ENCODE results near the gene CLEC9A. TPM values are rescaled to one million over a fixed set of nuclear protein-coding genes. Genes with fewer than 3 reads are reported as not detected.

Gene CLEC9A
- total RNA-seq, 1 donor, result 0.42 TPM

DNA sequence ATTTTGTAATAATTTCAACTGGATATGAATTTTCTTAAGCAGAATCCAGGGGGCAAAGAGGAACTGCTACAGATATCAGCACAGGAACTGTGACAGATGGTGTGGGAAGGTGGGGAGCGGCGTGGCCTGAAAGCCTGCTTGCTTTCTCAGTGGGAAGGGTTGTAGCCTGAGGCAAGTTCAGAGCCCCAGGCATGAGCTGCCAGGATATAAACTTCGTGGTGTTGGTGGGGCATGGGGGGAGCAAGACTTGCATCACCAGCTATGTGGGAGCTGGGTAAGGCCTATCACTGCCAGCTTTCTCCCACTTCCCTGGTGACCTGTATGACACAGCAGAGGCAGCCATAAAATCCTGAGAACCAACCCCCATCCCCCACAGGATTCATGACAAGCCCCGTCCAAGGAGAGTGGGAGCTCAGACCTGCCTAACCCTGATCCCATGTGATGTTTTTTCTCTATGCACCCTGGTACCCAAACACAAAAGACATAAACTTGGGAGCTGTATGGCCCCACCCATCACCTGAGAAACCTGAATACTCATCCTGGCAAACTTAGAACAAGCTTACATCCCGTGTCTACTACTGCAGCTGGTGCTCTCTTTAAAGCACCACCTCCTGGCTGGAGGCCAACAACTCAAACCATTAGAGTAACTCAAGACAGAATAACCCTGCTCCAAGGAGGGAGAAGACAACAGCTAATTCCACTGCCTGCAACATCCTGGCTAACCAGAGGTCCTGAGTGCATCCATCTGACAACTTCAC, 51.8 kb downstream of the CLEC9A start:
- Histone ChIP-seq H3K27me3 (ENCODE audit: insufficient read depth, low read length) (no peaks in the 10 kb centered on the region), H3K4me1 (ENCODE audit: insufficient read depth, low read length) (peaks cover 25% of the 10 kb centered on the region), H3K9me3 (ENCODE audit: low read depth, low read length) (no peaks in the 10 kb centered on the region), H3K4me3 (ENCODE audit: low read length) (no peak overlapping the region)

DNA sequence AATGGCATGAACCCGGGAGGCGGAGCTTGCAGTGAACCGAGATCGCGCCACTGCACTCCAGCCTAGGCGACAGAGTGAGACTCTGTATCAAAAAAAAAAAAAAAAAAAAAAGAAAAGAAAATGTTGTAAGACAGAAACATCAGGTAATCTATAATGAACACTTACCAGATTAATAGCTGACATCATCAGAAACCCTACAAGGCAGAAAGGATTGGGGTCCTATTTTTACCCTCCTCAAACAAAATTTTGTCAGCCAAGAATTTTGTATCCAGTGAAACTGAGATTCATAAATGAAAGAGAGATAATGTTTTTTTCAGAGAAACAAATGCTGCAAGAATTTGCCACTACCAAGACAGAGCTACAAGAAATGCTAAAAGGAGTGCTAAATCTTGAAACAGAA, 54.3 kb downstream of the CLEC9A start:
- peaks cover 32% of the 10 kb centered on the region for H3K4me1 ChIP-seq (ENCODE audit: insufficient read depth, low read length)
- H3K4me3 ChIP-seq (ENCODE audit: low read length), result no peak overlapping the region
- no peaks in the 10 kb centered on the region for H3K9me3 ChIP-seq (ENCODE audit: low read depth, low read length)
- H3K27me3 ChIP-seq (ENCODE audit: insufficient read depth, low read length), result no peaks in the 10 kb centered on the region

DNA sequence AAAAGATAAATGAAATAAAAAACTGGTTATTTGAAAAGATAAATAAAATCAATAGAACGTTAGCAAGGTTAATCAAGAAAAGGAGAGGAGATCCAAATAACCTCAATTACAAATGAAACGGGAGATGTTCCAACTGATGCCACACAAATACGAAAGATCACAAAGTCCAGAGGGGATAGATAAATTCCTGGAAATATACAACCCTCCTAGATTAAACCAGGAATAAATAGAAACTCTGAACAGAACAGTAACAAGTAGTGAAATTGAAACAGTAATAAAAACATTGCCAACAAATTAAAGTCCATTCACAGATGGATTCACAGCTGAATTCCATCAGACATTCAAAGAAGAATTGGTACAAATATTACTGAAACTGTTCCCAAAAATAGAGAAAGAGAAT, 55.9 kb downstream of the CLEC9A start:
- Histone ChIP-seq H3K9me3 (ENCODE audit: low read depth, low read length) (no peaks in the 10 kb centered on the region), H3K4me1 (ENCODE audit: insufficient read depth, low read length) (peaks cover 26% of the 10 kb centered on the region), H3K27me3 (ENCODE audit: insufficient read depth, low read length) (no peaks in the 10 kb centered on the region), H3K4me3 (ENCODE audit: low read length) (no peak overlapping the region)

DNA sequence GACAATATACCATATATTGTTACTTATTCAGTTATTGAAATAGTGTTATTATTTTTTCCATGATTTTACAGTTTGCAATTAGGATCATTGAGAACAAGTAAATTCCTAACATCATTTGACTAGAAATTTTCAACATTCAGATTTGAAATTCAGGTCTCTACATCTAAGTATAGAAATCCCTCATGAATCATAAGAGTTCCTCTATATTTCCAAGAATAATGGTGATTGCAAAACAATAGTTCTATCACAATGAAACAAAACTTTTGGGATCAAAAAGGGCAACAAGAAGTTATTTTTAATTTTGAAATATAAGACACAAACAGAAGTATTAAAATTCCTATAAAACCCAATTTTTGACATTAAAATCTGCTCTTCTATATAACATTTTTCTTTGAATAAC, 57.5 kb downstream of the CLEC9A start:
- Histone ChIP-seq H3K27me3 (ENCODE audit: insufficient read depth, low read length) (no peaks in the 10 kb centered on the region), H3K9me3 (ENCODE audit: low read depth, low read length) (no peaks in the 10 kb centered on the region), H3K4me1 (ENCODE audit: insufficient read depth, low read length) (peaks cover 14% of the 10 kb centered on the region), H3K4me3 (ENCODE audit: low read length) (no peak overlapping the region)

DNA sequence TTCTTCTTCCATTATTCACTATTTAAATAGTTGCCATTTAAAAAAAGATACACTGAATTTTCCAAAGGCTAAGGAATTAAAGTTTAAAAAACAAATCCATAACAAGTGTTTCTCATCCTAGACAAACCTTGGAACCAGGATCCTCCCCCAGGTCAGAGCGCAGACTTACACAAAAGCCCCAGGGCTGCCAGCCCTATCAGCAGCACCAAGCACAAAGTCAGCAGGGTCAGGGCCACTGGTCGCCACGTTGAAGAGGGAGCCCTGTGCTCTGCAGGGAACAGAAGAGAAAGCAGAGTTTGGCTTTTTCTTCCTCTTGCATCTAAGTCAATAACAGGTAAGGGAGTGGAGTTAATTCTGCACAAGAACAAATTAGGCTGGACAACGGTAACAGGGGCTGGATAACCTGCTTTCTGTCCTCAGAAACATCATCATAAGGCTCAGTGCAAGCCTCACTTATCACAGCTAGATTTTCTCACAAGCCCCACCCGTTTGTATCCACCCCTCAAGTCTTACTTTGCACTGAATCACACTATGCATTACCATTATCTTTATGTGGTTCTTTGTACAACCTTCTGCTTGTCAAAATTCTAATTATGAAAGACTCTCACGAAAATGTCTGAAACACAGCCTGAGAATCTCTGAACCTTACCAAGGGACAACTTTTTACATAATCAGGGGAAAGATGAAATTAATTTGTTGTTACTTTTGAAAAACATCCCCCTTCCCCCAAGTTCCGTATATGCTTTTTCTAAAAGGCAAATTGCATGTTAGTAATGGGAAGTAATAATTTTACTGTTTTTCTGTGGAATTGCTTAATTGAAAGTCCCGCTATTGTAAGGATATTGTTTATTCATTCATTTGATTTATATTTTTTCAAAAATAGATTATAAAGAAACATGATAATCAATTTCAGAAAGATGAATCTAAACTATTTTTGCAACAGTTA, 58.7 kb downstream of the CLEC9A start:
- Histone ChIP-seq H3K27me3 (ENCODE audit: insufficient read depth, low read length) (no peaks in the 10 kb centered on the region), H3K4me3 (ENCODE audit: low read length) (no peak overlapping the region), H3K4me1 (ENCODE audit: insufficient read depth, low read length) (peaks cover 22% of the 10 kb centered on the region), H3K9me3 (ENCODE audit: low read depth, low read length) (no peaks in the 10 kb centered on the region)

DNA sequence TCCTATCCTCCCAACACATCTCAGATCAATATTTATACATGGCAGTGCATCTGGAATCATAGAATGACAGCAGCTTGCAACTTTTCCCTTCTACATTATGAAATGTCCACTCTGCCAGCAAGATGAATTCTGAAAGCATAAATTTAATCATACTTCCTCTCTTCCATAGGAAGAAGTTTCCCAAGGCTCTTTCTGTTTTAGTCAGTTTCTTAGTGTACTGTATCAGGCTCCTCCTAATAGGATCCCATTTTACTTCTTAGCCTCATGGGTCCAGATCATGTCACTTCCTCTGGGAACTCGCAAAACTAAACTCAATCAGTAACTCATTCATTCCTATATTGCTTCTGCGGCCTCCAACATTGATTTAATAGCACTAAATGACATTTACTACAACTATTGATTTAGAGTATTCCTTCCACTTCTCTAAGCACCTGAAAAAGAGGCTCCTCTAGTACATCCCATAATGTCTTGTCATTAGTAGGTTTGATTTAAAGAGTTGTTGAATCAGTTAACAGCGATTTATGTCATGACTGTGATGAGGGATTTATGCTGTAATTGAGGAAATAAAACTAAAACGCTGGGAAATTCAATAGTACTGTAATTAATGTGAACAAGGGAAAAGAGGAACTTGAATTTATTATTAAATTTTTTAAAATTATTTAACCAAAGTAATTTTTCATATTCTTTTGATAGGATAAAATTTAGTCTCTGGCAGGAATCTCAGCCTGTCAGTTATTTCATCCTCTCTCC, 64.3 kb downstream of the CLEC9A start:
- Histone ChIP-seq H3K4me1 (ENCODE audit: insufficient read depth, low read length) (peaks cover 25% of the 10 kb centered on the region), H3K27me3 (ENCODE audit: insufficient read depth, low read length) (peaks cover 4% of the 10 kb centered on the region), H3K9me3 (ENCODE audit: low read depth, low read length) (no peaks in the 10 kb centered on the region), H3K4me3 (ENCODE audit: low read length) (no peak overlapping the region)

DNA sequence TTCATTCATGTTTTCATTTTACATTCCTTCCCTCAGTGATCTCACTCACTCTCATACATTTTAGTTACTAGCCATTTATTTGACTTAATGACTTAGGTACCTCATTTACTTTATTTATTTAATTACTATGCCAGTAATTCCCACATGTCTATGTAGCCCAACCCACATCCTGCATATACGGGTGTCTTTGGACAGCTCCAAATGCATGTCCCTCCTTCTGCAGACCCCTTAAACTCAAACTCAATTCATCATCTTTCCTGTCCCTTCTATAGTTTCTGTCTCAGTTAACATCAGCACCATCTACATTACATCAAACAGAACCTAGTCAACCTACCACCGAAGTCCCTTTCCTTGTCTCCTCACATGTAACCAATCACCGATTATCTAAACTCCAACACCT, 65.5 kb downstream of the CLEC9A start:
- Histone ChIP-seq H3K9me3 (ENCODE audit: low read depth, low read length) (no peaks in the 10 kb centered on the region), H3K4me1 (ENCODE audit: insufficient read depth, low read length) (peaks cover 19% of the 10 kb centered on the region), H3K4me3 (ENCODE audit: low read length) (no peak overlapping the region), H3K27me3 (ENCODE audit: insufficient read depth, low read length) (peaks cover 4% of the 10 kb centered on the region)

DNA sequence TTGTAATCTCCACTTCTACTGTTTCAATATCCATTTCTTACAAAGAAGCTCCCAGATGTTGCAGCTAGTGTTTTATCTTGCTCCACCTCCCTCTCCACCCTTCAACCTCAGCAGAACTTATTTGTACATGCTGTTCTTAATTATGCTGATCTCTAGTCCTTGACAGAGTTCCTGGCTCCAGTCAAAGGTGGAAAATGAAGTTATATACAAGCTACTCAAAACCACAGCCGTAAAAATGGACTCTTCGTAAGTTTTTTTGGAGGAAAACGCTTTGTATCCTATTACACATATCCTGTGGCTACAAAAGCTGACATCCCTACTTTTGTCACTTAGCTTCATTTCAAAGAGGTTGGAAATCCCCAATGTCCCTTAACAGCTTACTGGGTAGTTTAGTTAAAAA, 67.0 kb downstream of the CLEC9A start:
- no peak overlapping the region for H3K4me3 ChIP-seq (ENCODE audit: low read length)
- H3K27me3 ChIP-seq (ENCODE audit: insufficient read depth, low read length), result peaks cover 4% of the 10 kb centered on the region
- H3K4me1 ChIP-seq (ENCODE audit: insufficient read depth, low read length), result peaks cover 24% of the 10 kb centered on the region
- H3K9me3 ChIP-seq (ENCODE audit: low read depth, low read length), result no peaks in the 10 kb centered on the region

DNA sequence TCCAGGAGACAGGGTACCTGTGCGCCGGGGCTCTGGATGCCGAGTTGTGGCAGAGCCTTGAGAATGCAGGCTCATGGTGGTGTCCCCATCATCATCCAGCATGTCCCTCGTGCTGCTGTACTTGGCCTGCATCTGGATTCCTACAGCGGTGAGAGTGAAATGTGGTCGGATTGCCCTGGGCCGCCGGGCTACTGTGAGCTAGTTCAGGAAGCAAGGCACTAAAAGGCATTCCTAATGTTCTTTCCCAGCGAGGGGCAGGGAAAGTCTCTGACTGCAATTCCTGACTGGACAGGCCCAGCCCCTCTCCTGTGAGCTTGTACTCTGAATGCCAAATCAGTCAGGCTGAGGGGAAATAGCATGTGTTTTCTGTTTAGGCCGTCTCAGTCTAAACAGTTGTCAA, 68.3 kb downstream of the CLEC9A start, which contains the start of gene CLEC1A:
Gene CLEC1A (minus strand): TSS at position 195 of the 400 bp plus-strand sequence. CDS start 63 bp downstream, at position 132.
- Histone ChIP-seq H3K27me3 (ENCODE audit: insufficient read depth, low read length) (peaks cover 4% of the 10 kb centered on the region), H3K9me3 (ENCODE audit: low read depth, low read length) (no peaks in the 10 kb centered on the region), H3K4me3 (ENCODE audit: low read length) (no peak within 1 kb of the TSS), H3K4me1 (ENCODE audit: insufficient read depth, low read length) (peaks cover 21% of the 10 kb centered on the region)

DNA sequence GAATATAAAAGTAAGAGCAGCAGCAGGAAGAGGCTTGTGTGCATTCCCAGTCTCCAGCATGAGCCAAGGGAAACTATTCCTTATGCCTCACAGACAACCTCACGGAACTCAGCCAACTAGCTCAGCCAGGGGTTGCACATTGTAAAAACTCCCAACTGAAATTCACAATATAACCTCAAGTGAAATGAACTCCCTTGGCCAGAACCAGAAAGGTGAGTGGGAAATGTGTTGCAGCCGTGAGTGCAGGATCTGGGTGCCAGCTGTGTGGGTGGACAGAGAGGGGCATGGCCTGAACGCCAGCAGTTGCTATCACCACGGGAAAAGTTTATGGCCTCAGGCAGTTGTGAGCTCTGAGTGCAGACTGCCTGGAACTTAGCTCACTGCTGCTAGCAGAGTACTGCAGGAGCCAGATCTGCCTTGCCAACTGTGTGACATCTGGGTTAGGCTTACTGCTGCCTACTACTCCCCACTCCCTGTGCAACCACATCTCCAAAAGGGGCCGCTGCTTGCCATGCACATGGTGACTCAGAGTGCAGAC, 70.6 kb downstream of the CLEC9A start:
- Histone ChIP-seq H3K27me3 (ENCODE audit: insufficient read depth, low read length) (no peaks in the 10 kb centered on the region), H3K9me3 (ENCODE audit: low read depth, low read length) (no peaks in the 10 kb centered on the region), H3K4me3 (ENCODE audit: low read length) (no peak overlapping the region), H3K4me1 (ENCODE audit: insufficient read depth, low read length) (peaks cover 7% of the 10 kb centered on the region)

DNA sequence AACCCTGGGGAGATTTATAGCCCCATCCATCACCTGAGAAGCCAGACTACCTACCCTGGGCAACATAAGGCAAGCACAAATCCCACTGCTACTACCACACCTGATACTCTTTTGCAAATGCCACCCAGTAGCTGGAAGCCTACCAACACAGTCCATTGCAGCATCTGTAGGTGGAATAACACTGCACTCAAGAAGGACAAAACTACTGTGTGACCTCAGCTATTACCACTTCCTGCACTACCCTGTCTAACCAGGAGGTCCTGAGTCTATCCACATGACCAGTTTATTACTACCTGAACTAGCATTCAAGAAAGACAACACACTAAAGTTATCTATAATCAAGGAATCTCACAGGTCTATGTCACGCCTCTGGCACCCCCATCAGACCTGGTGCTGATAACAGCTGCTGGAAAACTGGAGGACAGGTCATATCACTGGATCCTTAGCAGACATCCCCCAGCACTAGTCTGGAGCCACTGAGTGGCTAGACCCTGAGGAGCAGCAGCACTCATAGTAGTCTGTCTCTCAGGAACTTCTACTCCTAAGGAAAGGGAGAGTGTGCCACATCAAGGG, 71.3 kb downstream of the CLEC9A start:
- Histone ChIP-seq H3K27me3 (ENCODE audit: insufficient read depth, low read length) (no peaks in the 10 kb centered on the region), H3K4me3 (ENCODE audit: low read length) (no peak overlapping the region), H3K4me1 (ENCODE audit: insufficient read depth, low read length) (peaks cover 7% of the 10 kb centered on the region), H3K9me3 (ENCODE audit: low read depth, low read length) (no peaks in the 10 kb centered on the region)

DNA sequence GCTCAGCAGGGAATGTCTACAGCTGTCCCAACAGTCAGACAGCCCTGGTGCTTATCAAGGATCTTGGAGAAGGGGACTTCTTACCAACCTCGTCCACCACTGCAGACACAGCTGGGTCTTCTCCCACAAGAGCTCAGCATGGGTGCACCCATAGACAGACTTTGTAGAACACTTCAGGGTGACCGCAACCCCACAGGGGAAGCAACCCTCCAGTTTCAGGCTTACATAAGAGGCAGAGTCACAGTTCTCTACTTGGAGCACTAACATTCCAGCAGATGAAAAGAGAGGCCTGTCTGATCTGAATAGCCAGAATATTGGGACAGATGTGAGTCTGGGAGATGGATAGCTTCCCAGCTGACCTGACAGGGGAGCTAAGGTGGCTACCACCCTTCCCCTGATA, 71.8 kb downstream of the CLEC9A start:
- H3K4me3 ChIP-seq (ENCODE audit: low read length), result no peak overlapping the region
- H3K27me3 ChIP-seq (ENCODE audit: insufficient read depth, low read length), result no peaks in the 10 kb centered on the region
- no peaks in the 10 kb centered on the region for H3K9me3 ChIP-seq (ENCODE audit: low read depth, low read length)
- H3K4me1 ChIP-seq (ENCODE audit: insufficient read depth, low read length), result peaks cover 7% of the 10 kb centered on the region

DNA sequence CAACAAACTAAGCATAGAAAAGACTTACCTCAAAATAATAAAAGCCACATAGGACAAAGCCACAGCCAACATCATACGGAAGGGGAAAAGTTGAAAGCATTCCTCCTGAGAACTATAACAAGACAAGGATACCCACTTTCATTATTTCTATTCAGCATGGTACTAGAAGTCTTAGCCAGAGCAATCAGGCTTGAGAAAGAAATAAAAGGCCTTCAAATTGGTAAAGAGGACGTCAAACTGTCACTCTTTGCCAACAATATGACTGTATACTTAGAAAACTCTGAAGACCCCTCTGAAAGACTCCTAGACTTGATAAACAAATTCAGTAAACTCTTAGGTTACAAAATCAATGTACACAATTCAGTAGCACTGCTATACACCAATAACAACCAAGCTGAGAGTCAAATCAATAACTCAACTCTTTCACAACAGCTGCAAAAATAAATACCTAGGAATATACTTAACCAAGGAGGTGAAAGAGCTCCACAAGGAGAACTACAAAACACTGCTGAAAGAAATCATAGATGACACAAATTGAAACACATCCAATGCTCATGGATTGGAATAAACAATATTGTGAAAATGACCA, 79.9 kb downstream of the CLEC9A start:
- no peaks in the 10 kb centered on the region for H3K9me3 ChIP-seq (ENCODE audit: low read depth, low read length)
- no peak overlapping the region for H3K4me3 ChIP-seq (ENCODE audit: low read length)
- H3K4me1 ChIP-seq (ENCODE audit: insufficient read depth, low read length), result no peaks in the 10 kb centered on the region
- H3K27me3 ChIP-seq (ENCODE audit: insufficient read depth, low read length), result no peaks in the 10 kb centered on the region

DNA sequence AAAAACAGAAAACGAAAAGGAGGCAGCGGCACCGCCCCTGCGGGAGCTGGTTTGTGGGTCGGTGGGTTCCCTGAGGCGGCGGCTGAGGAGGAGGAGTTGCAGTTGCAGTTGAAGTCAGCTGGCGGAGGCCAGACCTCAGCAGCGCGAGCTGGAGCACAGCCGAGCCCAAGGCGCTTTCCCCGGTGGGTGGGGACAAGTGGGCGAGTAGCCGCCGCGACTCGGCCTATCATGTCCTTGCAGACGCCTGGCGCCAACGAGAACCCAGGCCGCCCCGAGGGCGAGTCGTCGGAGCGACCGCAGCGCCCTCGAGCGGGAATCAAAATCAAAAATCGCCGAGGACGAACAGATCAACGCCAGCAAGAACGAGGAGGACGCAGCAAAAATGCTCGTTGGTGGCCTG, 81.0 kb downstream of the CLEC9A start:
- Histone ChIP-seq H3K4me1 (ENCODE audit: insufficient read depth, low read length) (no peaks in the 10 kb centered on the region), H3K27me3 (ENCODE audit: insufficient read depth, low read length) (no peaks in the 10 kb centered on the region), H3K9me3 (ENCODE audit: low read depth, low read length) (no peaks in the 10 kb centered on the region), H3K4me3 (ENCODE audit: low read length) (no peak overlapping the region)
